ENCODE measurements around the gene MT1H.
A peak's percentile ranks its signal among the peaks of the same experiment; 100 is the strongest.

MT1H gene

DNA sequence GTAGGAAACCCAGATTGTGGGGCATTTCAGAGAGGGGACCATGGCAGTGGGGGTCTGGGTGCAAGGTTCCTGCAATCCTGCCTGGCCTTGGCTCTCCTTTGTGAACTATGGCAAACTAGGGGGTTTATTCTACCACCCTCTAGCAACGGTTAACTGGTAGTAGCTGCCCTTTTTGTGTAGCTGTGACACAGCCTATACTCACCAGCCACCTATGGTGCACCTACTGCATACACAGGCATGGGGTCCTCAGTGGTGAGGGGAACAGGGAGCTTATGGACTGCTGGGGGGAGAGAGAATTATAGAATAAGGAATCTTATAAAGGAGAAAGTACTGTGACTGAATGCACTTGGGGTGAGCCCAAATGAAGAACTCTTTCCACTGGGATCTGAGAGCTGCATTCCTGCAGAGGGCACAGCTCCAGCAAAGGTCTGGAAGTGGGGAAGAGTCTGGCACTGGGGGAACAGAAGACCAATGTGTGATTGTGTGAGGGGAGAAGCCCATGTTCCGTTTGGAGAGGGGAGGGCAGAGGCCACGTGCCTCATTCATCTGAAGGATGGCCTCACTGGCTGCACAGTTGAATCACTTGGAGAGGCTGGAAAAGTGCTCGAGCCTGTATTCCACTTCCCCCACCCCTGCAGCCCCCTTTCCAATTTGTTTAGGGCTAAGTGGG, 14.8 kb downstream of the MT1H start:
- peak in 8 of 56 donors; percentile 12 to 53 (median 32) for DNase-seq

DNA sequence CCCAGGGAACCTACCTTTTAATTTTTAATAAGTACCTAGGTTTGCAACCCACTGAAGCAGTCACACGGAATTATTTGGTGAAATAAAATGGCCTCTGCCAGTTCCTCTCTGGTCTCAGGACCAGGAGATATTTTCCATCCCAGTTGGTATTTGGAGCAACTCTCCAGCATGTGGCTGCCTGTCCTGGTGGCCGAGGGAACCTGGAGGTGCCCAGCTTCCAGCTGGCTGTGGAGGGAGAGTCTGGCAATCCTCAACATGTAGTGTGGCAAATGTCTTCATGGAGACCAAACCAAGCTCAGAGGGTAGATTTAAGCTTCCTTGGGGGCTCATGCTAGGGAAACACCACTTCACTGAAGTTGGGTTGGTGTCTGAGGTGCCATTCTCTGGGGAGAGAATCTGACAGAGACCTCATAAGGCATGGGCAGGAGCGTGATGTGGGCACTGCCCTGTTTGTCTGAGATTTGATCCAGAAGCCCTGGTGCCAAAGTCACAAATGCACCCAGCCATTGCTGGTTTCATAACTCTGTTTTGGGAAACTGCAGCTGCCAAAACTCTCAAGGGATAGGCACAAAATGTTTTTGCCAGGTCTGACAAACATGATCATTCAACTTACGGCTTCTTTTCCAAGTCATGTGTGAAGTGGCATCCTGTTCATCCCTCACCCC, 15.4 kb downstream of the MT1H start:
- peak in 1 of 56 donors; percentile 14 for DNase-seq

DNA sequence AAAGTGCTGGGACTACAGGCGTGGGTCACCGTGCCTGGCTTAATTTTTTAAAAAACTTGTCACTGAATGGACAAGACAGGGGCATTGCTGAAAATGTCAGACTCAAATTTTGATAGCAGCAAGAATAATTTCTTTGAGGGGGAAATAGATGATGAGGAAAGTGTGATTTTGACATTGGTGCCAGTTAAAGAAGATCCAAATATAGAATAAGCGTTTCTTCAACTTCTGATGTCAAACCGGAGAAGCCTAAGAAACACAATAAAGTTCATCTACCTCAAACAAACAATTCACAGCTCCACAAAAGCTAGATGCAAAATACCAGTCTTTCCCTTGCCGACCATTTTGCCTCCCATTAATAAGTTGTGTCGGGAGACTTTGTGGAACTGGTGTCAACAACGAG, 17.1 kb downstream of the MT1H start:
- DNase-seq: no peak

DNA sequence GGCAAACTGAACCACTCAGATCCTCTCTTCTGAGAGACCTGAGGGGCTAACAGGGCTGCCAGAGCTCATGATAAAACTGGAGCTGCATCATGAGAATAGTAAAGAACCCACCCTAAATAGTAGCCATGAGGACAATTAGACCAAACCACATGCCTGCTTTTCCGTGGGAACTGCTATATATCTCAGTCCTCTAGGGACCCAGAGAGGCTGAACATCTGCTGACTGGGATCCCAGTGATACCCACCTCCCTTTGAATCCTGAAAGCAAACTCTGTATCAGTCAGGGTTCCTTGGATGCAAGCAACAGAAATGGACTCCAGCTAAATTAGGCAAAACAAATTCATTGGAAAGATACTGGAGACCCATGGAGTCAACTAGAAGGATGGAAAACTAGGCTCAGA, 19.1 kb downstream of the MT1H start:
- DNase-seq: no peak

DNA sequence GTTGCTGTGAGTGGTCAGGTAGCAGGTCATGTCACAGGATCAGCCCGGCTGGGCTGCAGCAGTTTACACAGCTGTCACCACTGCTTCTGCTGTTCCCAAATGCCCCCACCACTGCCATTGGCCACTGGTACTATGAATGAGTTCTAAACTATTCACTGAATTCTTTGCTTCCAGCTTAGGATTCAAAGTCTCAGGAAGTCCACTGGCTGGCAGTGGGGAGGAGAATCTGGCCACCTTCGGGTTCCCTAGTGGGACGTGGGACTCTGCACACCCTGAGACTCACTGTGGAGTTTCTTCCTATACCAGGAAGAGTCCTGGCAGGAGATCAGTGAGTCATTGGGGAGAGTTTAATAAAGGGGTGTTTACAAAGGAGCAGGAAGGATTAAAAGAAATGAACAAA, 19.6 kb downstream of the MT1H start:
- no peak for DNase-seq

DNA sequence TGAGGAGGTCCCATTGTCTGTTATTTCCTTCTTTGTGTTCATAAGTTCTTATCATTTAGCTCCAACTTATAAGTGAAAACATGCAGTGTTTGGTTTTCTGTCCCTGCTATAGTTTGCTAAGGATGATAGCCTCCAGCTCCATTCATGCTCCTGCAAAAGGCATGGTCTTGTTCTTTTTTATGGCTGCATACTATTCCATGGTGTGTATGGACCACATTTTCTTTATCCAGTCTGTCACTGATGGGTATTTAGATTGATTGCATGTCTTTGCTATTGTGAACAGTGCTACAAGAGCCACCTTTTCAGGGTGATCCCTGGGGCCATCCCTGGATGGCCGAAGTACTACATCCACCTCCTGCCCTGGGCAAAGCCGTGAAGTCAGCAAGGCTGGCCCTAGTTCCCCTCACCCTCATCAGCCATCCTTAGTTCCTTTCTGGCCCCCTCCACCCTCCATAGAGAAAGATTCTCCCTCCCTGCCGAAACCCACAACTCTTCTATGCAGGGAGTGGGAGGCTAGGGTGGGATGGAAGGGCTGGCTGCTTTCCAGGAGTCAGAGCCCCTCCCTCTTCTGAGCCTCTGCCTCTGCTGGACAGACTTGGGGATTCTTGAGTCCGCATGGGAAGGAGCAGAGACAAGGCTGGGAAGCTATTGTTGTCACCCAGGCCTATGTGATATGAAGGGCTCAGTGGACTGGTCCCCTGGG, 21.0 kb downstream of the MT1H start:
- no peak for DNase-seq

DNA sequence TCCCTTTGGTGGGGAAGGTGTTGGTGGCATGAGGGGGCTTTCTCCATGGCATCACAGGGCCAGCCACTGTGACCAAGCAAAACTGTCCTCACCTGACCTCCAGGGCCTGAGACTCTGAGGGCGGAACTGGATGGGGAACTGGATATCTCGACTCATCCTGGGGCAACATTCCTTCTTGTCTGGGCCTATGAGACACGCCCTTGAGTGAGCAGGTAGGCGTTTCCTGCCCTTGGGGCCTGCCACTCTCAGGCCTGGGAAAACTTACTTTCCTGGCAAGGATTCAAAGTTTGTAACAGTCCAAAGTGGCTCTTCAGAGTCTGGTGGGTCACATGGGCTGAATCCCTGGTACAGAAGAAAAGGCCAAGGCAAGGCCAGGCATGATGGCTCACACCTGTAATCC, 22.3 kb downstream of the MT1H start:
- DNase-seq: no peak

DNA sequence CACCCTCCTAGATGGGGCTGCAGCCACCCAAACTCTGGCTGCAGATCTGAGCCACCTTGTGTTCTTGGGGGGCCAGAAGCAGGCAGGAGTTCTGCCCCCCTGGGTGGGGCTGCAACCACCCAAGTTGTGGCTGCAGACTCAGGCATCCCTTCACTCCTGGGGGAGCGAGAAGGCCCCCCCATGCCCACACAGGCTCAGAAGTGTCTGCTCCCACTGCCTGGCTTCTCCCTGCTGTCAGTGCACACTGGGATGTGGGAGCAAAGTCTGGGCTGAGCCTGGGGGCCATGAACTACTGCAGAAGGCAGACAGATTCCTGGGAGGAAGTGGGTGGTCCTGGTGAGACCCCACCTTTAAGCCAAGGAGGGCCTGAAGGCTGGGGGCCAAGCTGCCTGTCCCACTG, 25.6 kb downstream of the MT1H start:
- DNase-seq: no peak

DNA sequence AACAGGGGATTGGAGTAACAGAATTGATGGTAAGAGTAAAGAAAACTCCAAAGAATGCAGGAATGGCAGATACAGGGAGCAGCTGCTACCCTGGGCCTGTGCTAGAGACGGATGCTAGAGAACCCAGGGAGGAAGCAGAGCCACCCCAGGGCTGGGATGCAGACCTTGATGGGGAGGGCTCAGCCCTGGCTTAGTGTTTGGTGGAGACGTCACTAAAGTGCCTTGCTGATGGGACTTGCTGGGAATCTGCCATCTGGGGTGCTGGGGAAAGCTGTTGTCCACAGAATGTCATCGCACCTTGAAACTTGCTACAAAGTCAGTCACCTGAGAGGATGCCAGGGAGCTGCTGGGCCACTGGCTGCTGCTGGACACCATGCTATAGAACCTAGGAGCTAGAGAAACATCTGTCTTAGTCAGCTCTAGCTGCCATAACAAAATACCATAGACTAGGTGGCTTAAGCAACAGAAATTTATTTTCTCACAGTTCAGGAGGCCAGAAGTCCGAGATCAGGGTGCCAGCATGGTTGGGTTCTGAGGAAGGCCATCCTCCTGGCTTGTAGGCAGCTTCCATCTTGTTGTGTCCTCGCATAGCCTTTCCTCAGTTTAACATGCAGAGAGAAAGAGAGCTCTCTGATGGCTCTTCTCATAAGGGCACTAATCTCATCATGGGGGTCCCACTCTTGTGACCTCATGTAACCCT, 28.0 kb downstream of the MT1H start:
- no peak for DNase-seq

DNA sequence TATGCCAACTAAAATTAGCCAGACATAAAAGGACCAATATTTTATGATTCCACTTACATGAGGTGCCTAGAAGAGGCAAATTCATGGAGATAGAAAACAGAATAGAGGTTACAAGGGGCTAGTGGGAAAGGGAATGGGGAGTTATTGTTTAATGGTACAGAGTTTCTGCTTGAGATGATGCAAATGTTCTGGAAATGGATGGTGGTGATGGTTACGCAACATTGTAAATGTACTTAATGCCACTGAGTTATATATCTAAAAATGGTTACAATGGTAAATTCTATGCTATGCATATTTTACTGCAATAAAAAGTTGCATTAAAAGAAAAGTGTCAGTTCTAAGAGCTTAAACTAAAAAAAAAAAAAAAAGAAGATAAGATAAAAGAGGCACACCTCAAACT, 30.6 kb downstream of the MT1H start:
- DNase-seq: no peak

DNA sequence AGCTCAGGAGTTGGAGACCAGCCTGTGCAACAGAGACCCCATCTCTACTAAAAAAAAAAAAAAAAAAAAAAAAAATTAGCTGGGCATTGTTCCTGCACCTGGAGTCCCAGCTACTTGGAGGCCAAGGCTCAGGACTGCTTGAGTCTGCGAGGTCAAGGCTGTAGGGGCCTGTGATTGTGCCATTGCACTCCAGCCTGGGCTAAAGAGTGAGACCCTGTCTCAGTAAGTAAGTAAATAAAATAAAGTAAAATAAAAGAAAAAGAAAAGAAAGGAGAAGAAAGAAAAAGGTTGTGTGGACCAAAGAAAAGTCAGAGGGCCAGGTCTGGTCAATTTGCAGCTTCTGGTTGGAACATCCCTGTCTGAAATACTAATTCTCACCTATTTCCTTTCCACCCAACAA, 31.0 kb downstream of the MT1H start:
- DNase-seq: no peak

DNA sequence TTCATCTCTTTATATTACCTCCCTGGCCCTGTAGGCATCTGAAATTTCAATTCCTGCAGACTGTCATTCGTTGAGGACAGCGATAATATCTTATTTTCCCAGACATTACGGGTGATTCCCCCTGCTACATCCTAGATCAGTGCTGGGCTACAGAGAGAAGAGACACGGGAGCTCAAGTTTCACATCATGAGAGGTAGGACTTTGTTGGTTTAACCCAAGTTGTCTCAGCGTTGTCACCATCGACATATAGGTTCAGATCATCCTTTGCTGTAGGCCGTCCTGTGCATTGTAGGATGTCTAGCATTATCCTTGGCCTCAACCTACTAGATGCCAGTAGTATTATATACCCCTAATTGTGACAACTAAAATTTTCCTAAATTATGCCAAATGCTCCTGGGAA, 31.9 kb downstream of the MT1H start:
- DNase-seq: no peak

DNA sequence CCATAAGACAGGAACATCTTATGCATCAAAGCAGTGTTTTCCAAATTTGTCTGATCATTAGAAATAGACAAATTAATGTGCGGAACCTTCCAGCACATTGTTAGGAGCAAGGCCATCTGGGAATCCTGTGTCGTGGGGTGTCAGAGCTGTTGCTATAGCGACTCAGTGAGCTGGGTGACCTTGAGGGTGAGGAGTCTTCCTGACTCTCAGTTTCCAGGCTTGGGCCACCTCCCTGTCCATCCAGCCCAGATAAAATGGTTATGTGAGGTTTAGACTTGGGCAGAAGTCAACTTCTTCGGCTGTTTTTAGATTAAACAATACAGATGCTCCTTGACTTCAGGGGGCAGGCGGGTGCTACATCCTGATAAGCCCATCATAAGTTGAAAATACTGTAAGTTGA, 33.2 kb downstream of the MT1H start:
- no peak for DNase-seq

DNA sequence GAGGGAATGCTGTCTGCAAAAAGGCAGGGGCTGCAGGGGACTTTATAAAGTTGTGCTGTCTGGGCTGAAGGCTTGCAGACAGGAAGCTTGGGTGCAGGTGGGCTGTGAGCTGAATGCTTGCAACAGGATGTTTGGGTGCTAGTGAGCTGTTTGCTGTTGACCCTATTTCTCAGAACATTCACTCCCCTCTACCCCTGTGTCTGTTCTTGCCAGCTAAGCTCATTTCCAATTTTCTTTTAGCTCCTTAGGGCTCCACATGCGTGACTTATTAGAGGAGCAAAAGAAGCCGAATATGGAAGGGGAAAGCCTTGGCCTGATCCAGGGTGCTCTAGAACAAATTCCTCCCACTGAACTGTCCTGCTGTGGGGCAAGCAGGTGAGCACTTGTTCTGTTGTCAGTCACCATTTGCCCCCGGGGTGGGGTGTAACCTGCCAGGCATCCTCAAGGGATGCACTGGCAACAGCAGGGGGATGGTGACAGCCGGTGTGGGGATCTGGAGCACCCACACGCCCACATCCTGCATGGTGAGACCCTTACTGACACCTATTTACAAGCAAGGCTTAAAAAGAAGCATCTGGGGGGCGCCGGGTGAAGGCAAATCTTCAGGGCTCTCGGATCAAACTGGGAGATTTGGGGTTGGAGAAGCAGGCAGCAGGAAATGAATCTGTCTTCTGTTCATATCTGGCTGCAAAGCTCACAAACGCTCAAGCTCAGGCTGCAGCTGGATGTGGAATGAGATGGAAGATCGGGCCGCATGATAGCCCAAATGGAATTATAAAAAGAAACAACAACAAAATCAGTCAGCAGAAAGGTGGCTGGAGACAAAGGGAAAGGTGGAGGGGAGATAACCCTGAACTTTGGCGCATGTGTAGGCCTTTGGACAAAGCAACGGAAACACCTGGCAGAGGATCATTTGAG, 39.2 kb downstream of the MT1H start:
- DNase-seq: no peak

DNA sequence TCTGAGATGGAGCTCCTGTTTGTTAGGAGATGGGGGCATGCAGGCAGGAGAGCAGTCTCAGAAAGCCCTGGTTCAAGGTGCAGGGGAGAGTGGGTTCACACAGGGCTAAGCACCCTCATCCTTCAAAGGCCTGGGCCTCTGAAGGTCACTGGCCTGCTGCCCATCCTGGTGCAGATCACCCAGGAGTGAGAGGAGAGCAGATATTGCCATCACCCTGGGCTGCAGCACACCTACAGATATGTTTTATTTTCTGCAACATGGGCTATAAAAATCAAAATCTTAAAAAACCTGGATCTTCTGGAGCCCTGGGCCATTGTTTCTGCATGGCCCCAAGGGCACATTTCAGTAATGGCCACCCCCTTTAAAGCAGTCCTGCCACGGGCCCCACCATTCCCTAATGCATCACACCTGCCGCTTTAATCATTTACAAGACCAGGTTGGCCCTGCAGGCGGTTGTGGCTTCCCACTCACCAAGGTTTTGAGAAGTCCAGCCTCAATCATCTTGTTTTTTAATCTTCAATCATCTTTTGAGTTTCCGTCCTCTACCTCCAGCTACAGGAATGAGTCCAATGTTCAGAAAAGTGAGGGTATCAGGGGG, 39.9 kb downstream of the MT1H start:
- DNase-seq: no peak

DNA sequence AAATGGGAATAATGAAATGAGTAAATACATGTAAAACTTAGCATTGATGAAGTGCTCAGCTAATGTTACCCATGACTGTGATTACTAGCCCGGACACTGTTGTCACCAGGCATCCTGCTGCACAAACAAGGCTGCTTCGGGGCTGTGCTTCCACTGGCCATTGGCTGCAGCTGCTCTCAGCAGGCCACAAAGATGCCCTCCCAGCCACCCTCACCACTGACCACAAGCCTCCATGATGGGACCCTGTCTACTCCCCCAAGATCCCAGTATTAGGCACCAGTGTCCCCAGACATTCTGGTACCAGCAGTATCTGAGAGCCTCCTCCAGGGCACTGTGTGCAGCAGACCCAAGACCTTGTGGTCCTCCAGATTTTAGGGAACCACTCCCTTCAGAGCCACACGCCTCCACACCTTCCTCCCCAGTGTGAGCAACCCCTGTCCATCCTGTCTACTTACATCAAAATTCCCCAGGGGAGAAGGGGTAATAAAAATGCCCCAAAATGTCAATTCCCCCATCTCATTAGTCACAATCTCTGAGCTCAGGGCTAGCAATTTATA, 40.6 kb downstream of the MT1H start:
- no peak for DNase-seq

DNA sequence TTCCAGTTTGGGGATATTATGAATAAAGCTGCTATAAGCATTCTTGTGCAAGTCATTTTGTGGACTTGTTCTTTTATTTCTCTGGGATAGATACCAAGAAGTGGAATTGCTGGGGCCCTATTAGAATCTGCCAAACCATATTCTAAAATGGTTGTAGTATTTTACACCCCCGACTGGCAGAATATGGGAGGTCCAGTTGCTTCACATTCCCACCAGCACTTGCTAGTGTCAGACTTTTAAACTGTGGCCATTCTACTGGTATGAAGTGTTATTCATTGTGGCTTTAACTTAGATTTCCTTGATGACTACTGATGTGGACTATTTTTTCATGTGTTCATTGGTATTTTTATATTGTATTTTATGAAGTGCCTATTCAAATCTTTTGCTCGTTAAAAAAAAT, 42.2 kb downstream of the MT1H start:
- no peak for DNase-seq

DNA sequence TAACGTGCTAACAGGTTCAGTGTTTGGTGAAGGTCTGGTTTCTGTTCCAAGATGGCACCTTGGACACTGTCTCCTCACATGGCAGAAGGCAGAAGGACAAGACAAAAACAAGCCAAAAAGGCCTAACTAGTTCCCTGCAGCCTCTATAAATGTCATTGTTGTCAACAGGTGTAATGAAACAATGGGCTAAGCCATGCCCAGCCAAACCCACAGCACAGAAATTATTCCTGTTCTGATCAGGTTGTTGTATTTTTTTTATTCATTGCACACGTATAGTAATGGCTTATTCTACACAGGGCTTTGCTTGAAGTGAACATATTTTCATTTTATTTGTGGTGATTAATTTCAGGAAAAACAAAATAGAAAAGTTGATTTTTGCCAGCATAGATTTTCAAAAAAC, 44.2 kb downstream of the MT1H start:
- DNase-seq: no peak

DNA sequence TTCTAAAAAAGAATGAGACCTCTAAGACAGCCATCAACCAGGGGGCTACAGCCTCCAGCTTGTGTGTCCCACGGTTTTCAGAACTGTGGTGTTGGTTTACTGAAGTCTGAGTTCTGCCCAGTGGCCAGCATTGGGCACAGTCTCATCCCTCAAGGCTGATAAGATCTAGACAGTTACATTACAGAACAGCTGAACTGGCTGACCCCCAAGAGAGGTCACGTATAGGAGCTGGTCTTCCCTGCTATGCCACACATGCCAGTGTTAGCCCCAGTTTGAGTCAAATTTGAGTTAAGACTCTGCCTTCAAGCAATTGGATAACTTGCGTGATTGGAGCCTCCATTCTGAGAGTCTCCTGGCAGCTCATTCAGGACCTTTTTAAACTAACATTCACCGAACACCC, 45.5 kb downstream of the MT1H start:
- DNase-seq: no peak

DNA sequence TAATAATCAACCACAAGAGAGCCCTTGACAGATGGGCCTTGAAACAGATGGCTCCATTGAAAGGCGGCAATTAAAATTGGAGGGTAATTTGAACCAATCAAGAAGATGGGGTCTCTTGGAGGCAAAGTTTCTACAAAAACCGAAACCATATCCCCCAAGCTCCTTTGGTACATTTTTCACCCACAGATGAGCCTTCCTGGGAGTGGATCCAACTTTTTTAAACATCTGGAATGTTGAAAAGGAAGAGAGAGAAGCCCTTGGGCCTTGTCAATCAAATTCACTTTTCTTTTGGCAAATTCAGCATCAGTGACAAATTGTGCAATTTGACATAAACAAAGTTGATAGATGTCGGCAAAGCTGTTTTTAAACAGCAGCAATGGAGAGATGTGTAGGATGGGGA, 47.1 kb downstream of the MT1H start:
- no peak for DNase-seq
